Measurements from ENCODE around the gene PAGE2.
"Not testable (repeated sequence)": the region's sequence is repeated elsewhere in the genome, so short reads cannot be mapped to it uniquely, and the experiment has no call there.

PAGE2 gene

GRCh38 chrX:55129361-55129760, 40.5 kb downstream of the PAGE2 start:
- no peak for DNase-seq (ENCODE audit: extremely low read depth, low read depth)
- no peak for TF ChIP-seq CTCF (IDR thresholded peaks at IDR 0.05; ENCODE audit: low read depth, low read length)

- no peak for DNase-seq (ENCODE audit: extremely low read depth, low read depth)
Measured at GRCh38 chrX:55130481-55130880, 41.7 kb downstream of the PAGE2 start.

GRCh38 chrX:55132416-55132815, 43.6 kb downstream of the PAGE2 start:
- no peak for DNase-seq (ENCODE audit: extremely low read depth, low read depth)
- TF ChIP-seq CTCF (IDR thresholded peaks at IDR 0.05; ENCODE audit: low read depth, low read length) = no peak

More at GRCh38 chrX:55130481-55130880, 41.7 kb downstream of the PAGE2 start:
- no peak for TF ChIP-seq CTCF (IDR thresholded peaks at IDR 0.05; ENCODE audit: low read depth, low read length)

- no peak for DNase-seq (ENCODE audit: extremely low read depth, low read depth)
- TF ChIP-seq CTCF (IDR thresholded peaks at IDR 0.05; ENCODE audit: low read depth, low read length) = peak; percentile 54
Measured at GRCh38 chrX:55135171-55135570, 46.4 kb downstream of the PAGE2 start.

GRCh38 chrX:55140800-55141199, 52.0 kb downstream of the PAGE2 start:
- DNase-seq (ENCODE audit: extremely low read depth, low read depth) = not testable (repeated sequence)

Measured in AG09319 (cell line).